ENCODE results near the gene PDXP.

GRCh38 chr22:37711490-37711889 lies 53.0 kb downstream of the PDXP start:
- TF ChIP-seq EZH2 (IDR thresholded peaks at IDR 0.05; ENCODE audit: insufficient read depth, low read length): no peak
- TF ChIP-seq CTCF (IDR thresholded peaks at IDR 0.05; ENCODE audit: insufficient read depth, low read depth, low read length): no peak
